Ishikawa (cell line): ENCODE measurements around the gene EPB41L2.

ENCODE experiments used
- CEBPB ChIP-seq: IDR thresholded peaks from 2 replicates; pipeline ENCODE4 v1.6.1; 2012
- CREB1 ChIP-seq: IDR thresholded peaks from 2 replicates; pipeline ENCODE4 v1.6.1; 2012; ENCODE audit warnings: low read depth
- EGR1 ChIP-seq: IDR thresholded peaks from 2 replicates; pipeline ENCODE4 v1.6.1; 2012
- EP300 ChIP-seq: IDR thresholded peaks from 2 replicates; pipeline ENCODE4 v1.6.1; 2012; ENCODE audit warnings: borderline replicate concordance
- FOXM1 ChIP-seq: IDR thresholded peaks from 2 replicates; pipeline ENCODE4 v1.6.1; 2012; ENCODE audit warnings: low read depth, borderline replicate concordance
- MAX ChIP-seq: IDR thresholded peaks from 2 replicates; pipeline ENCODE4 v1.6.1; 2012
- NFIC ChIP-seq: IDR thresholded peaks from 2 replicates; pipeline ENCODE4 v1.6.1; 2012
- RAD21 ChIP-seq: IDR thresholded peaks from 2 replicates; pipeline ENCODE4 v1.6.1; 2012; ENCODE audit warnings: low read depth
- REST ChIP-seq: IDR thresholded peaks from 2 replicates; pipeline ENCODE4 v1.6.1; 2012; ENCODE audit warnings: low read depth, mild to moderate bottlenecking
- TAF1 ChIP-seq: IDR thresholded peaks from 2 replicates; pipeline ENCODE4 v1.6.1; 2012; ENCODE audit warnings: low read depth, mild to moderate bottlenecking
- TCF12 ChIP-seq: IDR thresholded peaks from 2 replicates; pipeline ENCODE4 v1.6.1; 2012; ENCODE audit warnings: low read depth
- TEAD4 ChIP-seq: IDR thresholded peaks from 2 replicates; pipeline ENCODE4 v1.6.1; 2012
- USF1 ChIP-seq: IDR thresholded peaks from 2 replicates; pipeline ENCODE4 v1.6.1; 2012
- YY1 ChIP-seq: IDR thresholded peaks from 2 replicates; pipeline ENCODE4 v1.6.1; 2012; ENCODE audit warnings: low read depth
- ZBTB7A ChIP-seq: IDR thresholded peaks from 2 replicates; pipeline ENCODE4 v1.6.1; 2012; ENCODE audit warnings: low read depth

The EPB41L2 gene

GRCh38 chr6:131103296-131103695 lies 40.3 kb upstream of the EPB41L2 start:
- TF ChIP-seq TEAD4 (no peak), USF1 (no peak), RAD21 (no peak), CEBPB (no peak), REST (no peak), MAX (no peak), ZBTB7A (no peak), TAF1 (no peak), EGR1 (no peak)

GRCh38 chr6:131101911-131102680 lies 39.1 kb upstream of the EPB41L2 start:
- no peak for TF ChIP-seq ZBTB7A
- TF ChIP-seq EGR1 = no peak
- no peak for TF ChIP-seq CEBPB
- no peak for TF ChIP-seq CREB1
- no peak for TF ChIP-seq TCF12
- TF ChIP-seq TEAD4 = no peak
- no peak for TF ChIP-seq TAF1
- no peak for TF ChIP-seq MAX
- TF ChIP-seq NFIC = no peak
- TF ChIP-seq YY1 = no peak
- TF ChIP-seq REST = no peak
- TF ChIP-seq USF1 = no peak
- no peak for TF ChIP-seq EP300
- no peak for TF ChIP-seq RAD21

- TF ChIP-seq TEAD4 (no peak), TAF1 (no peak), EP300 (no peak), FOXM1 (no peak), MAX (no peak), YY1 (no peak), RAD21 (no peak), EGR1 (no peak), ZBTB7A (no peak), TCF12 (no peak), USF1 (no peak), CREB1 (no peak)
Measured at GRCh38 chr6:131096786-131097185, 33.7 kb upstream of the EPB41L2 start.

GRCh38 chr6:131093334-131093733 lies 30.3 kb upstream of the EPB41L2 start:
- no peak for TF ChIP-seq NFIC
- TF ChIP-seq REST = no peak
- no peak for TF ChIP-seq CEBPB
- TF ChIP-seq CREB1 = no peak
- TF ChIP-seq EGR1 = no peak
- TF ChIP-seq FOXM1 = no peak
- TF ChIP-seq TCF12 = no peak
- TF ChIP-seq MAX = no peak
- no peak for TF ChIP-seq EP300
- no peak for TF ChIP-seq YY1
- no peak for TF ChIP-seq USF1
- no peak for TF ChIP-seq ZBTB7A
- no peak for TF ChIP-seq TAF1
- TF ChIP-seq TEAD4 = no peak
